ENCODE measurements around the gene HEXIM1.

The HEXIM1 gene

DNA sequence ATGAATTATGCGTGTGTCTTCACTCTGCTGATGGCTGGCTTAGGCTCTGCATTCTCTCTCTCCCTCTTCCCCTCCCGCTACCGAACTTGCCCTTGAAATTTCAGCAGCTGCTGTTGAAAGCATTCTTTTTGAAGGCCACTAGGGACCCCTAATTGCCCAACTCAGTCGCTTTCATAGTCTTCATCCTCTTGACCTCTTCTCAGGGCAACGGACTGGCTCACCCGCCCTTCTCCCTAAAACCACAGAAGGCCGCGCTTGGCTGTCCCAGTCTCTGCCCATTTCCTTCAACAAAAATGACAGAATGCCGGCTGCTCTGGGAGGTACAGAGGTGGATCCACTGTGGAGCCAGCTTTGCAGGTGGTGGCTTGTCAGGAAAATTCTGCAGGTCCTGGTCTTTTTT, 52.4 kb downstream of the HEXIM1 start:
- DNase-seq (ENCODE audit: low read depth): no peak
- TF ChIP-seq, protein P1, sequence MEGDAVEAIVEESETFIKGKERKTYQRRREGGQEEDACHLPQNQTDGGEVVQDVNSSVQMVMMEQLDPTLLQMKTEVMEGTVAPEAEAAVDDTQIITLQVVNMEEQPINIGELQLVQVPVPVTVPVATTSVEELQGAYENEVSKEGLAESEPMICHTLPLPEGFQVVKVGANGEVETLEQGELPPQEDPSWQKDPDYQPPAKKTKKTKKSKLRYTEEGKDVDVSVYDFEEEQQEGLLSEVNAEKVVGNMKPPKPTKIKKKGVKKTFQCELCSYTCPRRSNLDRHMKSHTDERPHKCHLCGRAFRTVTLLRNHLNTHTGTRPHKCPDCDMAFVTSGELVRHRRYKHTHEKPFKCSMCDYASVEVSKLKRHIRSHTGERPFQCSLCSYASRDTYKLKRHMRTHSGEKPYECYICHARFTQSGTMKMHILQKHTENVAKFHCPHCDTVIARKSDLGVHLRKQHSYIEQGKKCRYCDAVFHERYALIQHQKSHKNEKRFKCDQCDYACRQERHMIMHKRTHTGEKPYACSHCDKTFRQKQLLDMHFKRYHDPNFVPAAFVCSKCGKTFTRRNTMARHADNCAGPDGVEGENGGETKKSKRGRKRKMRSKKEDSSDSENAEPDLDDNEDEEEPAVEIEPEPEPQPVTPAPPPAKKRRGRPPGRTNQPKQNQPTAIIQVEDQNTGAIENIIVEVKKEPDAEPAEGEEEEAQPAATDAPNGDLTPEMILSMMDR (IDR thresholded peaks at IDR 0.05; ENCODE audit: low read depth, low read length, missing control alignments): no peak
- in situ Hi-C loops (cut with HindIII; ENCODE audit: low sequenced_read_pairs): loop anchor here (25.0 kb wide), 1 partner anchor 662 kb away; no protein-coding TSS in a partner anchor
- H3K4me3 ChIP-seq (ENCODE audit: low read depth, low read length): no peak overlapping the region

- TF ChIP-seq, protein P1 (IDR thresholded peaks at IDR 0.05; ENCODE audit: low read depth, low read length, missing control alignments): no peak
- in situ Hi-C loops (cut with HindIII; ENCODE audit: low sequenced_read_pairs): loop anchor here (25.0 kb wide), 1 partner anchor 661 kb away; no protein-coding TSS in a partner anchor
- no peak overlapping the region for H3K4me3 ChIP-seq (ENCODE audit: low read depth, low read length)
- no peak for DNase-seq (ENCODE audit: low read depth)
Observed at GRCh38 chr17:45201457-45201856, 53.2 kb downstream of the HEXIM1 start.

All from astrocyte of the cerebellum (primary cell).